LoVo (cell line): ENCODE results near the gene SLC66A1.

Experiments used
- DNase-seq: peaks from one replicate; pipeline ENCODE4 v3.0.0-alpha.2; 2016; ENCODE audit warnings: low spot score

SLC66A1 gene

GRCh38 chr1:19305880-19306279 lies 6.2 kb upstream of the SLC66A1 start:
- no peak for DNase-seq

- no peak for DNase-seq
These were observed 5.2 kb upstream of the SLC66A1 start for GRCh38 chr1:19306941-19307340.

- no peak for DNase-seq
These were observed 4.2 kb upstream of the SLC66A1 start for GRCh38 chr1:19307794-19308508.

- no peak for DNase-seq
These were observed 3.6 kb upstream of the SLC66A1 start for GRCh38 chr1:19308509-19308907.

DNA sequence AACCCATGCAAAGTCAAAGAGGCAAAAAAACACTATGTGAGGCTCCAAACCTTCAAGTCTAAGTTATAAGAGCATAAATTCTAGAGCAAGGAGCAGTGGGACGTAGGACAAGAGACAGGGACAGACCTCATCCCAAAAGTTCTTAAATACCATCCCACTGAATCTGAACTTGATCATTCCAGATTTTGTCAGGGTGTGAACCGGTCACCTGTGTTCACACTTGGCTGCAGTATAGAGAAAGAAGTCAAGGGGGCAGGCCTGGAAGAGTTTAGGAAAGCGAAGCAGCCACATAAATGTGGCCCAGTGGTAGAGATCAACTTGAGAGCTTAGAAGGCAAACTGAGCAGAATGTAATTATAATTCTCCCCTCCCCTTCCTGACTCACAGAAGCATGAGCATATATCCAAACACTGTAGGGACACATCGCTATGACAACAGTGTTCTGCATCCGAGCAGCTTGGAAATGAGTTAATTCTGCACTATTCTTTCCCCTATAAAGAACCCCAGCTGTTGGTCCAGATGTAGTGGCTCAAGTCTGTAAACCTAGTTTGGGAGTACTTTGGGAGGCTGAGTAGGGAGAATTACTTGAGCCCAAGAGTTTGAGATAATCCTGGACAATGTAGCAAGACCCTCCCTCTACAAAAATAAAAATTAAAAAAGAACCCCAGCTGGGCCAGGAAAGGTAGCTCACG lies 2.9 kb upstream of the SLC66A1 start:
- DNase-seq: no peak

DNA sequence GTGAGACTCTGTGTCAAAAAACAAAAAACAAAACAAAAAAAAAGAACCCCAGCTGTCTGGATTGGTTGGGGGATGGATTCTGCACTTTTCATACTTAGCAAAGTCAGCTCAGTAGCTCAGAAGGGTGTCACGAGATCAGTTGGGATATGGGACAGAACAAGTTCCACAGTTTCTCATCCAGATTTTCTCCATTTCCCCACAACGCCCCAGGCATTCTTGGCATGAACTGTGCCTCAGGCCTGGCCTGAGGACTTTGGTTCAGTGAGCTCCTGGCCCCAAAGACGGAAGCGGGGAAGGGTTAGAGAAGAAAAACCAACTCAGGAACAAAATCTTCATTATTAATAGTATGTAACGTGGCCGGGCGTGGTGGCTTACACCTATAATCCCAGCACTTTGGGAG lies 2.1 kb upstream of the SLC66A1 start:
- DNase-seq: no peak

DNA sequence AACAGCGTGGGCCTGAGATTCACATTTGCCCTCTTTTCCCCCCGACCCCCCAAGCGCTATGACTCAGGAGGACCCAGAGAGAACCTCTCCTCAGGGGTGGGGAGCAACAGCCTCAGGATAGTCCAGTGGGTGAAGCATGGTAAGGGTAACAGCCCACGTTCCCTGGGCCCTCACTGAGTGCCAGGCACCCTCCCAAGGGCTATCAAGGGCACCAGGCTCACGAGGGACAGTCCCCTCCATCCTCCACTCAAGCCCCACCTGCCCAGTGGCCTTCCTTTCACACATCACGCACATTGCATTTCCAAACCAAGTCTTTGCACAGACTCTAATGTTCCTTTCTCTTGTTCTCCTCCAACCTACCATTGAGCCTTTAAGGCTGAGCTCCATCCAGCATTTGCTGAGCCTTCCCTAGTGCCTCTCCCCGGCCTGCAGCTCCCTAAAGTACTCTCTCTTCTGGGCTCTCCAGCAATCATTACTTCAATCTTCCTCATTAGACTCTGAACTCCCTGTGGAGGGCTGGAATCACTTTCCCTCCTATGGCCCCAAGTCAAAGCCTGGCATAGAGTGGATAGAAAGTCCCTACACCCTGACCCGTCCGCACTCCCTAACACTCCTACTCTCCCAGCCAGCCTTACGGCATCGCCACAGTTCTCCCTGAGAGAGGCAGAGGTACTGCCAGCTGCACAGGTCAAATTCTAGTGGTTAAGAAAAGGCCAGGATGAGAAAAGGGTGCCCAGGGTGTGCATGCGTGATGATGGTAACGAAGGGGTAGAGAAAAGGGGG lies 1.2 kb upstream of the SLC66A1 start:
- DNase-seq: no peak

GRCh38 chr1:19311503-19311930 lies 609 bp upstream of the SLC66A1 start:
- no peak for DNase-seq

DNA sequence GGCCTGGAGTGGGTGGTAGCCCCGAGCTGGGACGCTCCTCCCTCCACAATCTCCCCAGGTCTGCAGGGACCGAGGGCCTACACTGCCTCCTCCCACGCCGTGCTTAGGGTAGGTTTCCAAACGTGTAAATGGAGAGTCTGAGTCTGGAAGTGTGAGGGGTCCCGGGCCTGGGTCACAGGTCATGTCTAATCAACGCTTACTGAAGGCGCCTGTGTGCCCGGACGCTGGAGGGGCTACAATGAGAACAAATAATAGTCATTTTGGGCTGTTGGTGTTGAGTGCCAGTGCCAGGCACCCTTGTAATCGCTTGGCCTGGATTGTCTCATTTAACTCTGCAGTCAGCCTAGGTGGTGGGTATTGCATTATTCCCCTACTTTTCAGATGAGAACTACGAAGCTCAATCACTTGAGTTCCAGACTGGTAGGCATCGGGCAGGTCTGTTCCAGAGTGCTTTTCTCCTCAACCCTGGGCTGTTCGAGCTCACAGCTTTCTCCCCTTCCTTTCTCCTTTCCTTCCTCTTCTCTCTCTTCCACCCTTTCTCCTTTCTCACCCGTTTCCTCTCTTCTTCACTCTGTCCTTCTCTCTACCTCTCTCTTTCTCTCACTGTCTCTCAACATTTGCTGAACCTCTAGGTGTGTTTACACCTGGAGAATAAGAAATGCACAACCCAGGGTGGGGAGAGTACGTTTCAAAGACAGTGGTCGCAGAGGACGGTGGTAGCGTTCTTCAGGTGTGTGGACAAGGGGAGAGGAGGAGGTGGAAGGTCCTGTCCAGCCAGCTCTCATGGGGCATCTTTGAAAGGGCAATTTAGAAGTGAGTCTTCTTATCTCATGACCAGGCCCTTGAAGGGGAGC lies 883 bp downstream of the SLC66A1 start:
- no peak for DNase-seq

DNA sequence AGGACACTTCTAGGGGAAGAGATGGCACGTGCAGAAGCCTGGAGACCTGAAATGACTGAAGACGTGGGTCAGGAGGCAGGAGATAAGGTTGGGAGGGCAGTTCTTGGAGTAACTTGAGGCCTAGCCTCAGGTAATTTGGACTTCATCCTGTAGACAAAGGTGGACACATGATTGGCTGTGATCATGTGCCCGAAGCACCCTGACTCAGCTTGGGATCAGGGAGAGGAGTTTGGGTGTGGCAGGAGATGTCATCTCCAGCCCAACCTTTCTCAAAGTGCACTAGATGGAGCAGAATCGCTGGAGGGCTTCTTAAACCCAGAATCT lies 1.5 kb downstream of the SLC66A1 start:
- no peak for DNase-seq

- no peak for DNase-seq
These were observed 2.1 kb downstream of the SLC66A1 start for GRCh38 chr1:19313961-19314882.

DNA sequence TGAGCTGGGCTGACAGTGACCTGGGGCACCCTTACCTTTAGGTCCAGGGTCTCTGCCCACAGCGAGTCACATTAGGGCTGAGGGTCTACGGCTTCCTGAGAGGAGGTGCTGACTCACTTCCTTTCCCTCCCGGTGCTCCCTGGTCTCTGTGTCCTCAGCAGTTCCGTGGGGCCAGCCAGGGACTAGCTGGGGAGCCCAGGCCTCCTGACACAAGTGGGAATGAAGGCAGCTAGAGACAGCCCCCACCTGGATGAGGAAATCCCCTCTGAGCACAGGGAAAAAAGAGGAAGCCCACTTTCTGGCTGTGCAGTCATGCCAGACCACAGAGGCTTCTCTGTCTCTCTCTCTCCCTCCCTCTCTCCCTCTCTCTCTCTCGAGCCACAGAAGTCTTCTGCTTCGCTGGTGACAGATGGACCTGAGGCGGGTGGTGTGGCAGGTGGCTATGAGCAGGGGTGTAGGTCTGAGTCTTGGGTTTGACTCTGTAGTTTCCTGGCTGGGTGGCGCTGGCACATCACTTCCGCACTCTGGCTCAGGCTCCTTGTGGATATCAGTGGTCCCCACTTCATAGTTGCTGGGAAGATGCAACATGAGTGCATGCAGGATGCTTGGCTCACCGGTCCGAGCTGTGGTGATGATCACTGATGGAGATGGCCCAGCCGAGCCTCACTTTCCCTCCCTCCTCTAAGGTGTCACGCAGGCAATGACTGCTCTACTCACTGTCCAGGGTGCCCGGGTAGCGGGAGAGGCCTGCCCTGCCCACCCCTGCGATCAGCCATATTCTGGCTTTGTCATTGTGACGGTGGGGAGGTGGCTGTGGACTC lies 3.5 kb downstream of the SLC66A1 start:
- DNase-seq: no peak

DNA sequence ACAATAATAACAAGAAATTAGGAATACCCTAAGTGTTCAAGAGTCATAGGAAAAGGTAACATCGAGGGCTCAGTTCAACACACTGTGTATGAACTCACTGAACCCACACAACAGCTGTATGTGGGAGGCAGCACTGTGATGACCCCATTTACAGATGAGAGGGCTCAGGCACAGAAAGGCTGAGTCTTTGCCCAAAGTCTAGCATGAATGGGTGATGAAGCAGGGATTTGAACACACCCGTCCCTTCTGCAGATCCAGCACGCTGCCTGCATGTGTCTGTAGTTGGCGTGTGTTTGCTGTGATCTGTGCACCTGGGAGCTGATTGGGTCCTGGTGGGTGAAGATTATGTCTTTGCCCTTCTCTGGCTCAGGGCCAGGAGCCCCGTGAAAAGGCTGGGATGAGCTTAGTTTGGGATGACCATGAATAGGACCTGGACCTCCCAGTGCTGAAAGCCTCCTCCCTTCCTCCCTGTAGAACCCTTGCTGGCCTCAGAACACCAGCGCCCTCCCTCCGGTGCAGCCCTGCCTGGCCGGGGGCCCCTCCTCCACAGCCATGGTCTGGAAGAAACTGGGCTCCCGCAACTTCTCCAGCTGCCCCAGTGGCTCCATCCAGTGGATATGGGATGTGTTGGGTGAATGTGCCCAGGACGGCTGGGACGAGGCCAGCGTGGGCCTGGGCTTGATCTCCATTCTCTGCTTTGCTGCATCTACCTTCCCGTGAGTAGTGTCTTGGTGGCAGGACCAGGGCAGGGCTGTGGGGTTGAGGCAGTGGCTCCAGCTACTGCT lies 5.2 kb downstream of the SLC66A1 start:
- no peak for DNase-seq

- DNase-seq: no peak
These were observed 7.1 kb downstream of the SLC66A1 start for GRCh38 chr1:19319196-19319595.

DNA sequence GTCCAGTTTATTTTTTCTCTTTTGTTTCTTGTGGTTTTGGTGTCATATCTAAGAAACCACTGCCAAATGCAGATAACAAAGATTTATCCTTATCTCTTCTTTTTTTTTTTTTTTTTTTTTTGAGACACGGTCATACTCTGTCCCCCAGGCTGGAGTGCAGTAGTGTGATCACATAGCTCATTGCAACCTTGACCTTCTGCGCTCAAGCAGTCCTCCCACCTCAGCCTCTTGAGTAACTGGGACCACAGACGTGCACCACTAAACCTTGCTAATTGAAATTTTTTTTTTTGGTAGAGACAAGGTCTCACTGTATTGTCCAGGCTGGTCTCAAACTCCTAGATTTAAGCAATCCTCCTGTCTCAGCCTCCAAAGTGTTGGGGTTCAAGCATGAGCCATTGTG lies 8.9 kb downstream of the SLC66A1 start:
- no peak for DNase-seq

DNA sequence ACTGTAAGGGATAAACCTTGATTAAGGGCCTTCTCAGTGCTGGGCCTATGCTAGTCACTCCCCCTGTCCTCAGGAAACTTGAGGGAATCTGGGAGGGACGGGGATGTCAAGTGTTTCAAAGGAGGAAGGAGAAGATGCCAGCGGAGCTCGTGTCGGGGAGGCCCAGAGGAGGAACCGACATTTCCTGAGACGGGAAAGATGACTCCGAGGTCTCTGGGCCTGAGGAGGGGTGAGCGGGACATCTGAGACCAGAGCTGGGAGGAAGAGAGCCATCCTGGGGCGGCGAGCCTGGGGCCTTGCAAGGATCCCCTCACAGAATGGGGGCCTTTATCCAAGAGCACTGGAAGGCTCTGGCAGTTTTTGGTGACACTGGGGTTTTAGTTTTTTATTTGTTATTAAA lies 10.4 kb downstream of the SLC66A1 start:
- DNase-seq: no peak

GRCh38 chr1:19323987-19324664 lies 12.0 kb downstream of the SLC66A1 start:
- no peak for DNase-seq

- no peak for DNase-seq
These were observed 12.5 kb downstream of the SLC66A1 start for GRCh38 chr1:19324665-19324990.

- DNase-seq: no peak
These were observed 13.3 kb downstream of the SLC66A1 start for GRCh38 chr1:19325368-19325957.
